Chondrocyte (in vitro differentiated cells): ENCODE results near the gene LIMCH1. TPM values are rescaled to one million over a fixed set of nuclear protein-coding genes. Genes with fewer than 3 reads are reported as not detected.

Experiments
- DNase-seq: peaks from one replicate; pipeline ENCODE4 v3.0.0; 2021; ENCODE audit warnings: mixed read lengths, low spot score
- H3K27ac Mint-ChIP-seq: one replicate; pipeline ENCODE4 v1.8.0; 2021; ENCODE audit warnings: mild to moderate bottlenecking, moderate library complexity, mixed read lengths; ENCODE audit not compliant: unreplicated experiment
- H3K27me3 Mint-ChIP-seq: 2 replicates; pipeline ENCODE4 v1.8.0; 2021; ENCODE audit warnings: low read depth, mixed read lengths
- H3K36me3 Mint-ChIP-seq: 2 replicates; pipeline ENCODE4 v1.8.0; 2021; ENCODE audit warnings: low read depth, mixed read lengths
- H3K4me1 Mint-ChIP-seq: 2 replicates; pipeline ENCODE4 v1.8.0; 2021; ENCODE audit warnings: low read depth, mild to moderate bottlenecking, mixed read lengths
- H3K4me3 Mint-ChIP-seq: one replicate; pipeline ENCODE4 v1.8.0; 2021; ENCODE audit warnings: mild to moderate bottlenecking, moderate library complexity, mixed read lengths; ENCODE audit not compliant: unreplicated experiment
- H3K9me3 Mint-ChIP-seq: 2 replicates; pipeline ENCODE4 v1.8.0; 2021; ENCODE audit warnings: low read depth, mixed read lengths
- total RNA-seq: library from RNA; stranded (reverse); gene quantifications from 3 replicates; pipeline ENCODE4 v1.2.1, GENCODE V29; 2021
- TF ChIP-seq, protein P1 (sequence below): fragments of 200-600 bp; sonication (generic); IDR thresholded peaks from 2 replicates; pipeline ENCODE4 v1.5.0; 2021; ENCODE audit warnings: antibody characterized with exemption, mild to moderate bottlenecking, moderate library complexity

LIMCH1 gene
- total RNA-seq, 1 donor from 2014 or later, result 9.8 TPM

DNA sequence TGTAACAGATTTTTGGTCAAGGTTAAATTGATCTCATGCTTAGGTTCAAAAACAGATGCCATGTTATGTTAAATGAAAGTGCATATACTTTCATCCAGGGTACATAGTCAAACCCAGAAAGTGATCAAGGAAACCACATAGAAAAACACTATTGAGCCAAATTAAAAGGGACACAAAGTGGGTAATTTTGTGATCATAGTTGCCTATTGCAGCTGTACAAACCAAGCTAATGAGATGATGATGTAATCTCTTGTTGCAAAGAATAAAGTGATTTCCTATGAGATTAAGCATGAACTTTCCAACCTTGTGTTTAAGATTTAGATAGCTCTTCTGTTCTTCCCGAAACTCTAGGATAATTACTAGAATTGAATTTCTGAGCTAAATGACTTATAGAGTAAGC, 20.2 kb upstream of the LIMCH1 start:
- Mint-ChIP-seq H3K4me3 (no peak overlapping the region), H3K9me3 (no peaks in the 10 kb centered on the region), H3K4me1 (no peaks in the 10 kb centered on the region), H3K27me3 (no peaks in the 10 kb centered on the region), H3K27ac (no peak overlapping the region), H3K36me3 (no peaks in the 10 kb centered on the region)
- DNase-seq, result no peak
- TF ChIP-seq, protein P1, sequence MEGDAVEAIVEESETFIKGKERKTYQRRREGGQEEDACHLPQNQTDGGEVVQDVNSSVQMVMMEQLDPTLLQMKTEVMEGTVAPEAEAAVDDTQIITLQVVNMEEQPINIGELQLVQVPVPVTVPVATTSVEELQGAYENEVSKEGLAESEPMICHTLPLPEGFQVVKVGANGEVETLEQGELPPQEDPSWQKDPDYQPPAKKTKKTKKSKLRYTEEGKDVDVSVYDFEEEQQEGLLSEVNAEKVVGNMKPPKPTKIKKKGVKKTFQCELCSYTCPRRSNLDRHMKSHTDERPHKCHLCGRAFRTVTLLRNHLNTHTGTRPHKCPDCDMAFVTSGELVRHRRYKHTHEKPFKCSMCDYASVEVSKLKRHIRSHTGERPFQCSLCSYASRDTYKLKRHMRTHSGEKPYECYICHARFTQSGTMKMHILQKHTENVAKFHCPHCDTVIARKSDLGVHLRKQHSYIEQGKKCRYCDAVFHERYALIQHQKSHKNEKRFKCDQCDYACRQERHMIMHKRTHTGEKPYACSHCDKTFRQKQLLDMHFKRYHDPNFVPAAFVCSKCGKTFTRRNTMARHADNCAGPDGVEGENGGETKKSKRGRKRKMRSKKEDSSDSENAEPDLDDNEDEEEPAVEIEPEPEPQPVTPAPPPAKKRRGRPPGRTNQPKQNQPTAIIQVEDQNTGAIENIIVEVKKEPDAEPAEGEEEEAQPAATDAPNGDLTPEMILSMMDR, result no peak

DNA sequence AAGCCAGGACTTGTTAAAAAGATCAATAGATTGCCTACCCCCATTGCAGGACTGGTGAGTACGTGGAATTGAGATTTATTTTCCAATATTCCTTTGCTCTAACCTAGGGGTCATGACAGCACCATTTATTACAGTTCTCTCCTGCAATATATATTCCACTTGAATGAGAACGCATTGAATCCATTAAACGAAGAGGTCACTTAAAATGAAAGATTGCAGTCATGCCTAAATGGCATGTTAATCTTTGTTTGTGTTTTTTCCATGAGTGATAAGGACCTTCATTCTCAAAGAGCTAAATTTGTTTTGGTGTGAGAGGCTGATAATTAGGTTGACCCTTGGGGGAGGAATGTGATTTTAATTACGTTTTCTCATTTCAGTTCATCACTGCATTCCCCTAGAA, 13.5 kb upstream of the LIMCH1 start:
- Mint-ChIP-seq H3K9me3 (no peaks in the 10 kb centered on the region), H3K27ac (no peak overlapping the region), H3K36me3 (no peaks in the 10 kb centered on the region), H3K4me1 (peaks cover 7% of the 10 kb centered on the region), H3K27me3 (no peaks in the 10 kb centered on the region), H3K4me3 (no peak overlapping the region)
- no peak for DNase-seq
- TF ChIP-seq, protein P1, result no peak

DNA sequence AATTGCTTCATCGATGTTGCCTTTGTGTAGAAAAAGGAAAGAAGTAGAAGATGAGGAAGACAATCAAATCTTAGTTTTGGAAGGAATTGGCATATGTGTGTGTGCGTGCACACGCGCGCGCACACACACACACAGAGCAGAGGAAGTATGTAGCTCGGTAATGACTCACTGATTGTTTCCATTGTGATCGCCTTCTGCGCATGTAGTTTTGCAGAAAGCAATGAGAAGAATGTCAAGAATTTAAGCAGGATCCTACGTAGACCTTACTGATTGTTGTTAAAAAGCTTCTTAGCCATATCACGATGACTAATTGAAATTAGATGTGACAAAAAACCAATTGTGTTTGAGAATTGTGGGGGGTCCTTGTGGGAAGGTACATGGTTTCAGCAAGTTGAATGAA, 12.8 kb upstream of the LIMCH1 start:
- H3K27me3 Mint-ChIP-seq, result no peaks in the 10 kb centered on the region
- no peaks in the 10 kb centered on the region for H3K36me3 Mint-ChIP-seq
- H3K9me3 Mint-ChIP-seq, result no peaks in the 10 kb centered on the region
- peak overlapping the region; percentile 41 for H3K27ac Mint-ChIP-seq
- DNase-seq, result no peak
- H3K4me1 Mint-ChIP-seq, result peaks cover 7% of the 10 kb centered on the region
- TF ChIP-seq, protein P1, result no peak
- no peak overlapping the region for H3K4me3 Mint-ChIP-seq

DNA sequence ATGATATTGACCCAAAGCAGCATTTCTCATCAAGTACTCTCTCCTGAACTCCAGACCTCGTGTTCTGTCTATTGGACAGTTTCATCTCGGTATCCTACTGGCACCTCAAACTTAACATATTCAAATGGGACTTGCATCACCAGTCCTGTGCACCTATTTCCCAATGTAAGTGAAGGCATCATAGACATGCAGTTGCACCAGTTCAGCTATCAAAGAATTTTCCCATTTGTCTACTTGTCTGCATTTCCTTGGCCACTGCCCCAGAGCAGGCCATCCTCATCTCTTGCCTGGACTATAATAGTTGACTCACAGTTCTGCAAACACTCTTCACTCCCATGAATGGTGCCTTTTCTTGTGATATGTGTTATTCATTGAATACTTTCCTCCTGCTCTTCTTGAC, 11.3 kb upstream of the LIMCH1 start:
- TF ChIP-seq, protein P1, result no peak
- no peak for DNase-seq
- Mint-ChIP-seq H3K27me3 (peaks cover 2% of the 10 kb centered on the region), H3K4me3 (no peak overlapping the region), H3K4me1 (peaks cover 7% of the 10 kb centered on the region), H3K27ac (no peak overlapping the region), H3K9me3 (no peaks in the 10 kb centered on the region), H3K36me3 (no peaks in the 10 kb centered on the region)

DNA sequence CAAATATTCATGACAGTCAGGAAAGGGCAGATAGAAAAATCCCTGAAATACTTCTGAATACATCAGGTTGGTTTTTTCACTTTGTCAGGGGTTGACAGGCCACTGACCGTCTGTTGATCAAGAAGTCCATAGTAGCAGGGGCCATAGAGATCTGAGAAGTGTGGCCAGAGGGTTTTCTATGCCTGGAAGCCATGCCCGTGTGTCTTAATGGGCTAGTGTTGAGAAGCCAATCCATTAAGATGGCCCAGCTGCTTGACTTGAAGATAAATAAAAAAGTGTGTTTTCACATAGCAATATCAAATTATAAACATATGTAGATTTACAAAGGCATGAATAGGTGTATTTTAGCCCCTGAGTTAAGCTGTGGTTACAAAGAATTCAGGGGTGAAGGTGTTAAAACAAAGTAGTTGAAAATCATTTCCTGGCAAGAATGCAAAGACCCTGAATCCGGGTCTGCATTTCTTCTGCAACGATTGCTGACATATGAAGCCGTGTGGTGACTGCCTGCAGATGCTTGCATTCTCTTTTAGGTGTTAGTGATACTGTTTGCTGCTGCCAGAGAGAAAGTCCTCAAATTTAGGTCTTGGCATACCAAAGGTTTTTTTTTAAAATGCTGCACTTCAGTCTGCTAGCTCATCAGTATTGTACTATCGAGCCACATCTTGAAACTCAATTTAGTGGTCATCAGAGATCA, 9.3 kb upstream of the LIMCH1 start:
- H3K4me3 Mint-ChIP-seq, result no peak overlapping the region
- no peak for DNase-seq
- peaks cover 2% of the 10 kb centered on the region for H3K27me3 Mint-ChIP-seq
- H3K27ac Mint-ChIP-seq, result no peak overlapping the region
- TF ChIP-seq, protein P1, result no peak
- no peaks in the 10 kb centered on the region for H3K36me3 Mint-ChIP-seq
- H3K4me1 Mint-ChIP-seq, result peaks cover 7% of the 10 kb centered on the region
- H3K9me3 Mint-ChIP-seq, result no peaks in the 10 kb centered on the region
